Measurements from ENCODE around the gene SEMA3C. TPM values are rescaled to one million over a fixed set of nuclear protein-coding genes. Genes with fewer than 3 reads are reported as not detected.
"Not testable (repeated sequence)": the region's sequence is repeated elsewhere in the genome, so short reads cannot be mapped to it uniquely, and the experiment has no call there.

Gene SEMA3C
- total RNA-seq, 2 donors from 2014 or later, result 66.4 to 147 TPM

- no peaks in the 10 kb centered on the region for H3K36me3 ChIP-seq
- no peak for TF ChIP-seq POLR2A (IDR thresholded peaks at IDR 0.05)
- TF ChIP-seq CTCF (IDR thresholded peaks at IDR 0.05), result no peak
- no peak for TF ChIP-seq POLR2AphosphoS5 (IDR thresholded peaks at IDR 0.05)
- intact Hi-C loops (cut with DNase I), result no loop called here
- no peak for DNase-seq (ENCODE audit: low spot score)
- WGBS, result 79% methylated on average over 3 of the region's 3 CpGs
- no peak overlapping the region for H3K4me3 ChIP-seq
- no peak overlapping the region for H3K27ac ChIP-seq
- no peaks in the 10 kb centered on the region for H3K27me3 ChIP-seq (replicated peaks; ENCODE audit: insufficient read depth)
- no peaks in the 10 kb centered on the region for H3K4me1 ChIP-seq (replicated peaks)
- H3K9me3 ChIP-seq, result no peaks in the 10 kb centered on the region
Measured at GRCh38 chr7:80929619-80930018, 10.8 kb upstream of the SEMA3C start.

- H3K4me3 ChIP-seq; H3K36me3 ChIP-seq; DNase-seq (ENCODE audit: low spot score); H3K9me3 ChIP-seq; intact Hi-C loops (cut with DNase I); H3K27ac ChIP-seq; H3K4me1 ChIP-seq (replicated peaks); H3K27me3 ChIP-seq (replicated peaks; ENCODE audit: insufficient read depth): not testable (repeated sequence)
- 98% methylated on average over 6 of the region's 6 CpGs for WGBS
Measured at GRCh38 chr7:80926955-80927354, 8.1 kb upstream of the SEMA3C start.

- WGBS, result 11% methylated on average over 2 of the region's 2 CpGs
- Histone ChIP-seq H3K4me1 (replicated peaks) (peaks cover 16% of the 10 kb centered on the region), H3K27me3 (replicated peaks; ENCODE audit: insufficient read depth) (no peaks in the 10 kb centered on the region), H3K27ac (no peak overlapping the region), H3K9me3 (no peaks in the 10 kb centered on the region), H3K4me3 (no peak overlapping the region), H3K36me3 (no peaks in the 10 kb centered on the region)
- TF ChIP-seq POLR2A (IDR thresholded peaks at IDR 0.05) (no peak), POLR2AphosphoS5 (IDR thresholded peaks at IDR 0.05) (peak; percentile 70)
- peak; percentile 26 for DNase-seq (ENCODE audit: low spot score)
- intact Hi-C loops (cut with DNase I), result loop anchor here (5.0 kb wide), 1 partner anchor 543 kb away; no protein-coding TSS in a partner anchor
Measured at GRCh38 chr7:80924090-80924489, 5.2 kb upstream of the SEMA3C start.

- 86% methylated on average over 4 of the region's 4 CpGs for WGBS
- H3K4me3 ChIP-seq, result no peak overlapping the region
- H3K4me1 ChIP-seq (replicated peaks), result peaks cover 16% of the 10 kb centered on the region
- no peaks in the 10 kb centered on the region for H3K9me3 ChIP-seq
- no peaks in the 10 kb centered on the region for H3K27me3 ChIP-seq (replicated peaks; ENCODE audit: insufficient read depth)
- H3K36me3 ChIP-seq, result no peaks in the 10 kb centered on the region
- no peak overlapping the region for H3K27ac ChIP-seq
- intact Hi-C loops (cut with DNase I), result loop anchor here (5.0 kb wide), 1 partner anchor 544 kb away; no protein-coding TSS in a partner anchor
- TF ChIP-seq CTCF (IDR thresholded peaks at IDR 0.05) (no peak), POLR2A (IDR thresholded peaks at IDR 0.05) (no peak), POLR2AphosphoS5 (IDR thresholded peaks at IDR 0.05) (no peak)
- no peak for DNase-seq (ENCODE audit: low spot score)
Measured at GRCh38 chr7:80923211-80923612, 4.4 kb upstream of the SEMA3C start.

DNA sequence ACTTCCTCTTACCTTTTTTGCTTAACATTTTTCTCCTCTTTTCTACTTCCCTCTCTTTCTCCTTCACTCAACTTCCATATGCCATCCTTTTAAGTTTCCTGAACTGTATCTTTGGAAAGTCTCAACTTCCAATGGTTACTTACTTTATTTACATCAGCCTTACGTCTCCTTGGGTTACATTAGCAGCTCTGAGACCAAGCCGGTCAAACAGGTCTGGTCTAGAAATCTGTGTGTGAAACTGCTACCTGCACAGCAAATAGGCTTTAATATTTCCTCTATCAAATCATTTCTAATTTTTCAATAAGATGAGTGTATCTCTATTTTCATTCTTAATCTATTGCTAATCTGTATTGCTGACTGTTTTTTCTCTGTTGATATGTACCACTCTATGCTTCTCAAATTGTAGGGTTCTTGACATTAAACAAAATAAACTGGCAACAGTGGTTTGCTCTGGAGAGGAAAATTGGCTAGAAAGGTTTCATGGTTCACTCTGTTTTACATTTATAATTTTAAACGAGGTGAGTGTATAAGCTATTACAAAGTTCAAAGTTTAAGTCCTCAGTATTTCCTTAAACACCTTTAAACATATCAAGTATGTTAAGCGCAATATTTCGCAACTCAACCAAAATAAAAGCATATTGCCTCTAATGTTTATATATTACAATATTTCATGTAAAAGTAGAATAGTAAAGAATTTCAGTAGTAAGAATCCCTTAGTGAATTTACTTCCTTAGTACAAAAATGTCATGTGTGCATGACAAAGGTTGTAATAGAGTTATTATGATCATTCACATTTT is 3.6 kb upstream of the SEMA3C start:
- no peak for TF ChIP-seq CTCF (IDR thresholded peaks at IDR 0.05)
- no peak for TF ChIP-seq POLR2A (IDR thresholded peaks at IDR 0.05)
- TF ChIP-seq POLR2AphosphoS5 (IDR thresholded peaks at IDR 0.05), result peak; percentile 75
- DNase-seq (ENCODE audit: low spot score), result peak; percentile 83
- no peak overlapping the region for H3K4me3 ChIP-seq
- H3K36me3 ChIP-seq, result no peaks in the 10 kb centered on the region
- H3K9me3 ChIP-seq, result no peaks in the 10 kb centered on the region
- peaks cover 16% of the 10 kb centered on the region for H3K4me1 ChIP-seq (replicated peaks)
- peak overlapping the region in 1 of 2 donors; percentile 47 for H3K27ac ChIP-seq
- no peaks in the 10 kb centered on the region for H3K27me3 ChIP-seq (replicated peaks; ENCODE audit: insufficient read depth)
- intact Hi-C loops (cut with DNase I), result loop anchor here (5.0 kb wide), 1 partner anchor 545 kb away; no protein-coding TSS in a partner anchor
- WGBS, result 63% methylated on average over 5 of the region's 5 CpGs

DNA sequence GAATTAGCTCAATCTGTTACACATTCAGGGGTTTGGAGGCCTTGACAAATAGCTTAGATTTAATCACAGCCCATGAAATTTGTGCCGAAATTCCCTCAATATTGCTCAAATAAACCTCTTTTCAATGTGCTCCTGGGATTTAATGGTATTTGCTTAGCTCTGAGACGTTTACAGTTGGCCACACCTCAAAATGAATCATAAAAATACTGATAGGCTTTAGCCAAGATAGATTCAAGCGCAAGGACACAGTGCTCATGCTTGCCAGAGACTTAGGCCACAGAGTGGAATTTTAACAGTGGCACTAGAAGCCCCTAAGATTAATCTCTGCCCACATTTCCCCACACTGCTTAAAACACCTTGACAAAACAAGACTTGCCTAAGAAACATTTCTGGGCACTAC is 2.3 kb upstream of the SEMA3C start:
- Histone ChIP-seq H3K36me3 (no peaks in the 10 kb centered on the region), H3K4me3 (no peak overlapping the region), H3K27ac (peak overlapping the region; percentile 6 to 18), H3K27me3 (replicated peaks; ENCODE audit: insufficient read depth) (no peaks in the 10 kb centered on the region), H3K4me1 (replicated peaks) (peaks cover 16% of the 10 kb centered on the region), H3K9me3 (no peaks in the 10 kb centered on the region)
- WGBS, result 22% methylated on average over 3 of the region's 3 CpGs
- peak; percentile 34 for DNase-seq (ENCODE audit: low spot score)
- intact Hi-C loops (cut with DNase I), result loop anchor here (5.0 kb wide), 1 partner anchor 546 kb away; no protein-coding TSS in a partner anchor
- no peak for TF ChIP-seq CTCF (IDR thresholded peaks at IDR 0.05)
- no peak for TF ChIP-seq POLR2A (IDR thresholded peaks at IDR 0.05)
- TF ChIP-seq POLR2AphosphoS5 (IDR thresholded peaks at IDR 0.05), result peak; percentile 51

Data from prostate gland (tissue), 2 donors.